ENCODE measurements around the gene CTNNA3. TPM values are rescaled to one million over a fixed set of nuclear protein-coding genes. Genes with fewer than 3 reads are reported as not detected.

CTNNA3 gene
- total RNA-seq, 2 donors from 2014 or later = under 0.01 to 0.33 TPM

DNA sequence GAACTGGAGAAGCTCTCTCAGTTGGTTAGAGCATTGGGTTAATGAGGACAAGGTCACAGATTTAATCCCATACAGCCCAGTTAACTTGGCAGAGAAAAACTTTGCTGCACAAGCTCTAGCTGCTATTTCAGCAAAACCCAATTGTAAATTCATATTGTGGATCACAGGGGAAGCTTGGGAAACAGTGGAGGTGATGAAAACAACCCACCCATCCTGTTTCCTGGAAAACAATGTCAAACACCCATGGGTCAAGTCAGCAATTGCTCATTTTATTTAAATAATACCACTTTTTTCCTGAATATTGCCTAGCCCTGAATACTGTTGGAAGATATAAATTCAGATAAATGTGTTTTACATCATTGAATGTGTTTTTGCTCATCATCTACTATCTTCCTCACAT lies 1670.8 kb downstream of the CTNNA3 start:
- intact Hi-C loops (cut with DNase I) = no loop called here
- TF ChIP-seq POLR2A (IDR thresholded peaks at IDR 0.05) = no peak

DNA sequence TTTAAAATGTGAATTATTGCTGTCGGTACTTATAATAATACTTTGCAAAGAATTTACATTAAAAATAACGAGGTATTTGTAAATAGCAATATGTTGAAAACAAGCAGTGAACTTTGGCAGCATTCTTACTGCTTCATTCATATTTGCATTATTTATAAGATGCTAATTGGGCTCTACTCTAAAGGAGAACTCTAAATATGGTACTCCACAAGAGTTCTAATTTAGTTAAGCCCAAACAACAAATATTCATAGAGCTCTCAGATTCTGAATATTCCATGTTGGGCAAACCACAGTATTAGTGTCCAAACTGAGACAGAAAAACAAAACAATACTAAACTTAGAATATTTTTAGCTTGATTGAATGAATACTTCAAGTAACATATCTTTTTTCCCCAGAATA lies 1674.6 kb downstream of the CTNNA3 start:
- Histone ChIP-seq H3K9me3 (no peaks in the 10 kb centered on the region), H3K36me3 (replicated peaks in 1 of 2; ENCODE audit: insufficient read depth in 1 of 2, low read depth in 2 of 2) (no peaks in the 10 kb centered on the region), H3K27ac (no peak overlapping the region), H3K27me3 (no peaks in the 10 kb centered on the region), H3K4me3 (no peak overlapping the region), H3K4me1 (no peaks in the 10 kb centered on the region)
- intact Hi-C loops (cut with DNase I) = no loop called here
- no peak for ATAC-seq
- DNase-seq = no peak
- TF ChIP-seq, protein P1, sequence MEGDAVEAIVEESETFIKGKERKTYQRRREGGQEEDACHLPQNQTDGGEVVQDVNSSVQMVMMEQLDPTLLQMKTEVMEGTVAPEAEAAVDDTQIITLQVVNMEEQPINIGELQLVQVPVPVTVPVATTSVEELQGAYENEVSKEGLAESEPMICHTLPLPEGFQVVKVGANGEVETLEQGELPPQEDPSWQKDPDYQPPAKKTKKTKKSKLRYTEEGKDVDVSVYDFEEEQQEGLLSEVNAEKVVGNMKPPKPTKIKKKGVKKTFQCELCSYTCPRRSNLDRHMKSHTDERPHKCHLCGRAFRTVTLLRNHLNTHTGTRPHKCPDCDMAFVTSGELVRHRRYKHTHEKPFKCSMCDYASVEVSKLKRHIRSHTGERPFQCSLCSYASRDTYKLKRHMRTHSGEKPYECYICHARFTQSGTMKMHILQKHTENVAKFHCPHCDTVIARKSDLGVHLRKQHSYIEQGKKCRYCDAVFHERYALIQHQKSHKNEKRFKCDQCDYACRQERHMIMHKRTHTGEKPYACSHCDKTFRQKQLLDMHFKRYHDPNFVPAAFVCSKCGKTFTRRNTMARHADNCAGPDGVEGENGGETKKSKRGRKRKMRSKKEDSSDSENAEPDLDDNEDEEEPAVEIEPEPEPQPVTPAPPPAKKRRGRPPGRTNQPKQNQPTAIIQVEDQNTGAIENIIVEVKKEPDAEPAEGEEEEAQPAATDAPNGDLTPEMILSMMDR (IDR thresholded peaks at IDR 0.05) = no peak
- no peak for TF ChIP-seq POLR2A (IDR thresholded peaks at IDR 0.05)
- 41 to 59% methylated on average over 2 of the region's 2 CpGs for WGBS, 2 donors

More for the DNA sequence above, 1670.8 kb downstream of the CTNNA3 start:
- Histone ChIP-seq H3K27me3 (no peaks in the 10 kb centered on the region), H3K9me3 (no peaks in the 10 kb centered on the region), H3K4me1 (no peaks in the 10 kb centered on the region), H3K4me3 (no peak overlapping the region), H3K27ac (no peak overlapping the region), H3K36me3 (replicated peaks in 1 of 2; ENCODE audit: insufficient read depth in 1 of 2, low read depth in 2 of 2) (no peaks in the 10 kb centered on the region)
- ATAC-seq = no peak
- DNase-seq = no peak

DNA sequence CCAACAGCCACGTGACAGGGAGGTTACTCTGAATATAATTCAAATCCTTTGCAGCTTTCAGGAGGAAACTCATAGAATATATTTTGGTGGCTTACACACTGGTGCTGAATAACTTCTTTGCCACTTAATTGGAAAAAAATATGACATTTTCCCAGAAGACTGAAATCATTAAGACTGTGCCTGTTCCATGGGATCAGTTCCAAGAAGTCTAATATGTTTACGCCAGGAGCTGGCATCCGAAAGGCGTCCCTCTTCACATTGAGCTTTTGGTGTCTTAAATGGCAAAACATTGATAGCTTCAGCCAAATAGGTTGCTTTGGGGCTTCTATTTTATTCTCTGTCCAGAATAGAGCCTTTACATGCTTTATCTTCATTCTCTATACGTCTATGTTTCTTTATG lies 1687.8 kb downstream of the CTNNA3 start:
- H3K4me1 ChIP-seq = no peaks in the 10 kb centered on the region
- intact Hi-C loops (cut with DNase I) = no loop called here
- DNase-seq (no peak), ATAC-seq (no peak)
- no peak overlapping the region for H3K4me3 ChIP-seq
- 82 to 87% methylated on average over 5 of the region's 5 CpGs for WGBS, 2 donors
- H3K9me3 ChIP-seq = no peaks in the 10 kb centered on the region
- H3K36me3 ChIP-seq (replicated peaks in 1 of 2; ENCODE audit: insufficient read depth in 1 of 2, low read depth in 2 of 2) = no peaks in the 10 kb centered on the region
- no peak overlapping the region for H3K27ac ChIP-seq
- TF ChIP-seq, protein P1 (IDR thresholded peaks at IDR 0.05) = no peak
- no peak for TF ChIP-seq POLR2A (IDR thresholded peaks at IDR 0.05)
- no peaks in the 10 kb centered on the region for H3K27me3 ChIP-seq

DNA sequence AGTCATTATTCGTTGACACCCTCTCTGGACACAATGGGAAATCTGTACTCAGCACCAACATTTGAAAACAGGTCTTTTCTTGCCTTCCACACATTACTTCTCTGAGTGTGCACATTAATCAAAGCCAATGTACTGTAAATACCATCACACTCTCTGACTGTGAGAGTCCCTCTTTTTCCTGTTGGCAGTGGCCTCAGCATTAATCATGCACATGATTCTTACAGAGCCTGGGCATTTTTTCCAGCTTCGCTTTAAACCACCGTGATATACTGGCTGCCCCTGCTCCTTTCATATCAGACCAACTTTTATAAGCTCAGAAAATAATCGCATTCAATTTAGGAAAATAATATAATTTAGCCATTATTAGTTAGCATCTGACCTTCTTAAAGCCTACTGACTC lies 1689.6 kb downstream of the CTNNA3 start:
- Histone ChIP-seq H3K27me3 (no peaks in the 10 kb centered on the region), H3K4me3 (no peak overlapping the region), H3K4me1 (no peaks in the 10 kb centered on the region), H3K9me3 (no peaks in the 10 kb centered on the region), H3K36me3 (replicated peaks in 1 of 2; ENCODE audit: insufficient read depth in 1 of 2, low read depth in 2 of 2) (no peaks in the 10 kb centered on the region), H3K27ac (no peak overlapping the region)
- TF ChIP-seq, protein P1 (IDR thresholded peaks at IDR 0.05) = no peak
- no peak for TF ChIP-seq POLR2A (IDR thresholded peaks at IDR 0.05)
- intact Hi-C loops (cut with DNase I) = no loop called here
- WGBS, 2 donors = 54 to 62% methylated on average over 4 of the region's 4 CpGs
- DNase-seq (no peak), ATAC-seq (no peak)

DNA sequence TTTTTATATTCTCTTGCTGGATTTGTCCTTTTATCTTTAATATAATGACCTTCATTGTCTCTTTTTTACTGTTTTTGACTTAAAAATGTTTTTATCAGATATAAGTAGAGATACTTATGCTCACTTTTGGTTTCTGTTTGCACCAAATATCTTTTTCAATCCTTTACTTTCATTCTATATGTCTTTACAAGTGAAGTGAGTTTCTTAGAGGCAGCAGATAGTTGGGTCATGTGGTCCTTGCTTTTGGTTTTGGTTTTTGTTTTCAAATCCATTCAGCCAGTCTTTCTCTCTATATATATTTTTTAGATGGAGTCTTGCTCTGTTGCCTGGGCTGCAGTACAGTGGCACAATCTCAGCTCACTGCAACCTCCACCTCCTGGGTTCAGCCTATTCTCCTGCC lies 1702.5 kb downstream of the CTNNA3 start:
- no peak for TF ChIP-seq POLR2A (IDR thresholded peaks at IDR 0.05)
- TF ChIP-seq, protein P1 (IDR thresholded peaks at IDR 0.05) = no peak
- ATAC-seq (no peak), DNase-seq (no peak)
- H3K36me3 ChIP-seq (replicated peaks in 1 of 2; ENCODE audit: insufficient read depth in 1 of 2, low read depth in 2 of 2) = no peaks in the 10 kb centered on the region
- H3K4me3 ChIP-seq = no peak overlapping the region
- H3K9me3 ChIP-seq = peaks cover 0 to 13% (median 0%) of the 10 kb centered on the region in 3 donors
- H3K27ac ChIP-seq = no peak overlapping the region
- intact Hi-C loops (cut with DNase I) = no loop called here
- H3K4me1 ChIP-seq = no peaks in the 10 kb centered on the region
- H3K27me3 ChIP-seq = no peaks in the 10 kb centered on the region
